ENCODE data around the gene TMEM167B.

Gene TMEM167B

GRCh38 chr1:109067883-109068282, 22.7 kb upstream of the TMEM167B start:
- Mint-ChIP-seq H3K4me1 (ENCODE audit: low read depth) (peaks cover 3% of the 10 kb centered on the region), H3K4me3 (no peak overlapping the region), H3K27ac (no peak overlapping the region), H3K27me3 (no peaks in the 10 kb centered on the region), H3K36me3 (peaks cover 4% of the 10 kb centered on the region), H3K9me3 (ENCODE audit: low read depth) (no peaks in the 10 kb centered on the region)

- no peaks in the 10 kb centered on the region for H3K27me3 Mint-ChIP-seq
- H3K36me3 Mint-ChIP-seq, result peaks cover 4% of the 10 kb centered on the region
- peaks cover 7% of the 10 kb centered on the region for H3K4me1 Mint-ChIP-seq (ENCODE audit: low read depth)
- H3K4me3 Mint-ChIP-seq, result no peak overlapping the region
- H3K27ac Mint-ChIP-seq, result no peak overlapping the region
- H3K9me3 Mint-ChIP-seq (ENCODE audit: low read depth), result no peaks in the 10 kb centered on the region
These were observed 21.3 kb upstream of the TMEM167B start for GRCh38 chr1:109069294-109069693.

- H3K36me3 Mint-ChIP-seq, result no peaks in the 10 kb centered on the region
- peaks cover 18% of the 10 kb centered on the region for H3K4me1 Mint-ChIP-seq (ENCODE audit: low read depth)
- peak within 1 kb of the TSS; percentile 99 for H3K4me3 Mint-ChIP-seq
- no peaks in the 10 kb centered on the region for H3K27me3 Mint-ChIP-seq
- peak within 1 kb of the TSS; percentile 87 for H3K27ac Mint-ChIP-seq
- H3K9me3 Mint-ChIP-seq (ENCODE audit: low read depth), result no peaks in the 10 kb centered on the region
These were observed 14.8 kb upstream of the TMEM167B start, which contains the start of gene TAF13 for GRCh38 chr1:109075531-109076490. TSS of gene TAF13 (minus strand) at chr1:109076003. CDS start at chr1:109075947, 56 bp downstream.

- no peaks in the 10 kb centered on the region for H3K36me3 Mint-ChIP-seq
- no peaks in the 10 kb centered on the region for H3K27me3 Mint-ChIP-seq
- H3K27ac Mint-ChIP-seq, result no peak overlapping the region
- peaks cover 16% of the 10 kb centered on the region for H3K4me1 Mint-ChIP-seq (ENCODE audit: low read depth)
- no peaks in the 10 kb centered on the region for H3K9me3 Mint-ChIP-seq (ENCODE audit: low read depth)
- no peak overlapping the region for H3K4me3 Mint-ChIP-seq
These were observed 12.2 kb upstream of the TMEM167B start for GRCh38 chr1:109078317-109078716.

- no peaks in the 10 kb centered on the region for H3K36me3 Mint-ChIP-seq
- H3K9me3 Mint-ChIP-seq (ENCODE audit: low read depth), result no peaks in the 10 kb centered on the region
- no peak overlapping the region for H3K4me3 Mint-ChIP-seq
- peaks cover 15% of the 10 kb centered on the region for H3K4me1 Mint-ChIP-seq (ENCODE audit: low read depth)
- H3K27ac Mint-ChIP-seq, result no peak overlapping the region
- H3K27me3 Mint-ChIP-seq, result no peaks in the 10 kb centered on the region
These were observed 11.3 kb upstream of the TMEM167B start for GRCh38 chr1:109079240-109079622.

DNA sequence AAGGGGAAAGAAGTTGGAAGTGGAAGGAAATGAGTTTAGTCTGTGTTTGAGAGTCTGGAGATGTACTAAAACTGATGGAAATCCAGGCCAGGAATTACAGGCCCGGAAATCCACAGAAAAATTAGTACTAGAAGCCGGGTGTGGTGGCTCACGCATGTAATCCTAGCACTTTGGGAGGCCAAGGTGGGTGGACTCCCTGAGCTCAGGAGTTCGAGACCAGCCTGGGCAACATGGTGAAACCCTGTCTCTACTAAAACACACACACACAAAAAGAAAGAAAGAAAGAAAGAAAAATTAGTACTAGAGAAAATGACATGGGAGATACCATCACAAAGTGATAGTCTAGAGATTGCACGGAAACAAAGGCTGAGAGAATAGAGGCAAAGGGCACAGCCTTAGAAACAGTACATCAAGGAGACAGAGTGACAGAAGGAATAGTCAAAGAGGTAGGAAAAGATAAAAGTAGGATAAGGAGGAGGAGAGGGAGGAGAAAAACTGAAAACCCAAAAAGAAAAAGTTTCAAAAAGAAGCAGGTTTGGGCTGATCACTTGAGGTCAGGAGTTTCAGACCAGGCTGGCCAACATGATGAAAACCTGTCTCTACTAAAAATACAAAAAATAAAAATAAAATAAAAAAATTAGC, 10.0 kb upstream of the TMEM167B start:
- Mint-ChIP-seq H3K4me1 (ENCODE audit: low read depth) (peaks cover 7% of the 10 kb centered on the region), H3K4me3 (no peak overlapping the region)

GRCh38 chr1:109083501-109083900, 7.1 kb upstream of the TMEM167B start:
- Mint-ChIP-seq H3K27me3 (no peaks in the 10 kb centered on the region), H3K4me3 (no peak overlapping the region)

More for the DNA sequence above, 10.0 kb upstream of the TMEM167B start:
- H3K9me3 Mint-ChIP-seq (ENCODE audit: low read depth), result no peaks in the 10 kb centered on the region
- no peaks in the 10 kb centered on the region for H3K36me3 Mint-ChIP-seq
- no peaks in the 10 kb centered on the region for H3K27me3 Mint-ChIP-seq
- no peak overlapping the region for H3K27ac Mint-ChIP-seq

GRCh38 chr1:109083923-109084322, 6.6 kb upstream of the TMEM167B start:
- no peak overlapping the region for H3K4me3 Mint-ChIP-seq
- H3K4me1 Mint-ChIP-seq (ENCODE audit: low read depth), result no peaks in the 10 kb centered on the region
- H3K36me3 Mint-ChIP-seq, result no peaks in the 10 kb centered on the region
- H3K27ac Mint-ChIP-seq, result no peak overlapping the region
- H3K27me3 Mint-ChIP-seq, result no peaks in the 10 kb centered on the region
- no peaks in the 10 kb centered on the region for H3K9me3 Mint-ChIP-seq (ENCODE audit: low read depth)

More at GRCh38 chr1:109083501-109083900, 7.1 kb upstream of the TMEM167B start:
- no peaks in the 10 kb centered on the region for H3K9me3 Mint-ChIP-seq (ENCODE audit: low read depth)
- no peak overlapping the region for H3K27ac Mint-ChIP-seq
- no peaks in the 10 kb centered on the region for H3K4me1 Mint-ChIP-seq (ENCODE audit: low read depth)
- no peaks in the 10 kb centered on the region for H3K36me3 Mint-ChIP-seq

GRCh38 chr1:109084563-109085517, 5.7 kb upstream of the TMEM167B start:
- no peaks in the 10 kb centered on the region for H3K27me3 Mint-ChIP-seq
- H3K36me3 Mint-ChIP-seq, result no peaks in the 10 kb centered on the region
- no peak overlapping the region for H3K4me3 Mint-ChIP-seq
- peaks cover 4% of the 10 kb centered on the region for H3K4me1 Mint-ChIP-seq (ENCODE audit: low read depth)
- H3K27ac Mint-ChIP-seq, result no peak overlapping the region
- no peaks in the 10 kb centered on the region for H3K9me3 Mint-ChIP-seq (ENCODE audit: low read depth)

DNA sequence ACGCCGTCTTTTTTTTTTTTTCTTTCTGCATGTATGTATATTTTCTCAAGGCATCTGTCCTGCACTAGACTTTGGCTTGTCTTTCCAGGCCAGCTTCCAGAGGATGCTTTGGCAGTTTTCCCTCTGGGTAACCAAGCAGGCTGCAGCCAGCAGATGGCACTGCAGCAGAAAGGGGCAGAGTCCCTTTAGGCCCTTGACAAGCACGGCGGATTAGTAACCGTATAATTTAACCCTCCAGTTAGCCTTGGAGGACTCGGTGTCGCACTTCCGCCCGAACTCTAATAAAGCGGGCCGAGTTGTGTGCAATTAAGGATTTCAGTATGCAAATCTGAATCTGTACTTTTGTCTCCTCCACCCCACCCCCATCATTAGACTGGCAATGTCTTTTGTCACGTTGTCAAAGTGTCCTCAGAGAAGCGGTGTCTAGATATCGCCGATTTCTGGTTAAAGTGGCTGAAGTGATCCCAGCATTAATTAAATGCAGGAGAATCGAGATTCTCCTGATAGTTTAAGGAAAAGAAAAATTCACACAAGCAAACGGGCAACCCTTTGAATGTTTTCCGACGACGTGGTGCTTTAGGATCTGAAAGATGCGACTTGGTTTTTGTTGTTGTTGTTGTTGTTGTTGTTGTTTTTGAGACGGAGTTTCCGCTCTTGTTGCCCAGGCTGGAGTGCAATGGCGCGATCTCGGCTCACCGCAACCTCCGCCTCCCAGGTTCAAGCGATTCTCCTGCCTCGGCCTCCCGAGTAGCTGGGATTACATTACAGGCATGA, 1.1 kb upstream of the TMEM167B start:
- Mint-ChIP-seq H3K27ac (peak overlapping the region; percentile 46), H3K4me1 (ENCODE audit: low read depth) (peaks cover 32% of the 10 kb centered on the region), H3K4me3 (peak overlapping the region; percentile 92), H3K27me3 (no peaks in the 10 kb centered on the region), H3K9me3 (ENCODE audit: low read depth) (no peaks in the 10 kb centered on the region), H3K36me3 (no peaks in the 10 kb centered on the region)

- H3K36me3 Mint-ChIP-seq, result no peaks in the 10 kb centered on the region
These were observed 694 bp downstream of the TMEM167B start for GRCh38 chr1:109091078-109091838.

DNA sequence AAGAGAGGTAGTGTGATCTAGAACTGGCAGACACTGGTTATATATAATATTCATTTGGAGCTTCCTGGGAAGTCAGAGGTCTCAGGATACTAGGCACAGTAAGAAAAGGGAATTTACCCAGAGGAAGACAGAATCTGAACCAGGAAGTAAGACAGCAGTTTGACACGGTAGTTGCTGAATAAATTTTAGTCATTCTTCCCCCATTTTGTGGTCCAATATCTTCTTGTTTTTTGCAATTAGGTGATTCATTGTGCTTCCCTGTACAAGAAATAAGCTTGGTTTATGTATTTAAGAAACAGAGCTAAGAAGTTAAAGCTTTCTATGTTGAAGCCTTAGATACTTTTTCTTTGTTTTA, 1.3 kb downstream of the TMEM167B start:
- no peaks in the 10 kb centered on the region for H3K9me3 Mint-ChIP-seq (ENCODE audit: low read depth)
- peak overlapping the region; percentile 84 for H3K27ac Mint-ChIP-seq
- no peaks in the 10 kb centered on the region for H3K36me3 Mint-ChIP-seq
- H3K4me1 Mint-ChIP-seq (ENCODE audit: low read depth), result peaks cover 43% of the 10 kb centered on the region
- no peaks in the 10 kb centered on the region for H3K27me3 Mint-ChIP-seq
- peak overlapping the region; percentile 92 for H3K4me3 Mint-ChIP-seq

More at GRCh38 chr1:109091078-109091838, 694 bp downstream of the TMEM167B start:
- Mint-ChIP-seq H3K4me3 (peak overlapping the region; percentile 92), H3K27ac (peak overlapping the region; percentile 84), H3K9me3 (ENCODE audit: low read depth) (no peaks in the 10 kb centered on the region), H3K4me1 (ENCODE audit: low read depth) (peaks cover 43% of the 10 kb centered on the region), H3K27me3 (no peaks in the 10 kb centered on the region)

DNA sequence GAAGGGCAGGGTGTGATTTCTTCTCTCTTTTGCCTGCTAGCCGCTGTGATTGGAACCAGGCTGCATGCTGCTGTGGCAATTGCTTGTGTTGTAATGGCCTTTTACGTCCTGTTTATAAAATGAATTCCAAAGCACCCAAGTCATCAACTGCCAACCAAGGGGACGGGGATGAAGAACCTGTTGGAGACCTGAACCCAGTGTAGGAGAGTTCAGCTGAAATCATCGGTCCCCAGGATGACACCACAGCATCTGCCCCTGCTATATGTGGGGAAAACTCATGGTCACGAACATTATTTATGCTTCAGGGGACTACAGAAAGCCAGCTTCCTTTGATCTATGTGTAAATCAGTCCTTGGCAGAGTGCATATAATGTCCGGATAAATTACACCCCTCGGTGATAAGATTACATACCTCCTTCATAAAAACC, 3.8 kb downstream of the TMEM167B start:
- no peaks in the 10 kb centered on the region for H3K36me3 Mint-ChIP-seq
- H3K27ac Mint-ChIP-seq, result peak overlapping the region; percentile 66
- H3K9me3 Mint-ChIP-seq (ENCODE audit: low read depth), result no peaks in the 10 kb centered on the region
- H3K4me3 Mint-ChIP-seq, result peak overlapping the region; percentile 7
- no peaks in the 10 kb centered on the region for H3K27me3 Mint-ChIP-seq
- H3K4me1 Mint-ChIP-seq (ENCODE audit: low read depth), result peaks cover 45% of the 10 kb centered on the region
